HG03196 (cell line): ENCODE measurements around the gene CAP1.
A peak's percentile ranks its signal among the peaks of the same experiment; 100 is the strongest.

Experiments used
- ATAC-seq: cut with Tn5 transposase; IDR thresholded peaks from one replicate; pipeline ENCODE4 v1.9.1; 2021; ENCODE audit not compliant: unreplicated experiment

Gene CAP1

GRCh38 chr1:40094466-40095110, 54.1 kb downstream of the CAP1 start:
- ATAC-seq: no peak

DNA sequence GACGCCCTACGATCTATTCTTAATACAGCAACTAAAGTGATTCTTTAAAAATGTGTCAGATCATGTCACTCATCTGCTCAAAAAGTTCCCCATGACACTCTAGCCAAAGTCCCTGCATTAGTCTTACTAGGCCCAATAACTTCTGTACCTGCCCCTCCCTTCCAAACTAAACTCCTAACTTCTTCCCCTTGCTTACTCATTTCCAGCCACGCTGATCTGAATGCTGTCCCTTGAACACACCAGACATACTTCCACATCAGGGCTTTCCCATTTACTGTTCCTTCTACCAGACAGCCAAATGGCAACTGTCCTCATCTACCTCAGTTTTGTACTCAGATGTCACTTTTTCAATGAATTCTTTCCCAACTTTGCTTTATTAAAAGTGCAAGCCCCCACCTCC, 55.3 kb downstream of the CAP1 start:
- no peak for ATAC-seq

- ATAC-seq: no peak
Observed at GRCh38 chr1:40096646-40096976, 56.1 kb downstream of the CAP1 start.

DNA sequence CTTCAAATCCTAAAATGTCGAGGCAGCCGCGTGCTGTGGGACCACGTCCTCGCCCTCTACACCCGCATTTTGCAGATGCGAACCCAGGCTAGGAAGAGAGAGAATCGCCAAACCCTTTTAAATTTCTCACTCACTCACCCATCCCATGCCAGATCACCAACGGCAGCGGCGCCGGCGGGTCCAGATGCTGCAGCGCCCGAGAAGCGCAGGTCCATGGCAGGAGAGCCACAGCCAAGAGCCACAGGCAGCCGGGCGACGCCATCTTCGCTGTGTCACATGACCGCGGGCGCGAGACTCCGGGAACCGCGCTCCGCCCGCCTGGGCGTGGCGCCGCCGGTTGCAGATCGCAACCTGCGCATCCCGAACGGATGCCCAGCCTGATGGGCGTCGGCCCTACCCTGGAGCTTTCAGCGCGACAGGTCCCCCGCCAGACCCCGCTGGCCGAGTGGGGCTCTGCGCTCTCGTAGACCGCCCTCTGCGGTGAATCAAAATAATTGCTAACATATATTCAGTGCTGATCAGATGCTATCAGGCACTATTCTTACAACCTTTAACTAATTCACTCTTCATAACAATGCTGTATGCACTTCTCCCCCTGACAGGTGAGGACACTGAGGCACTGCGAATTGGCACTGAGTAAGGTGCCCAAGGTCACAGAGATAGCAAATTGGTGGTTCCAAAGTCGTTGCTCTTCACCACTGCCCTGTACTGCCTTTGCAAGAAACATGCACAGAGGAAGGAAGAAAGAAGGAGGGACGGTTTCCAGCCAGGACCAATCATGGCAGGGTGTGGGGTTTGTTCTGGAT, 56.7 kb downstream of the CAP1 start, which contains the start of gene PPT1:
Gene PPT1 (minus strand): TSS at position 276 of the 806 bp plus-strand sequence. CDS start 14 bp downstream, at position 262.
- ATAC-seq: peak; percentile 79

GRCh38 chr1:40102038-40102437, 61.5 kb downstream of the CAP1 start:
- no peak for ATAC-seq

DNA sequence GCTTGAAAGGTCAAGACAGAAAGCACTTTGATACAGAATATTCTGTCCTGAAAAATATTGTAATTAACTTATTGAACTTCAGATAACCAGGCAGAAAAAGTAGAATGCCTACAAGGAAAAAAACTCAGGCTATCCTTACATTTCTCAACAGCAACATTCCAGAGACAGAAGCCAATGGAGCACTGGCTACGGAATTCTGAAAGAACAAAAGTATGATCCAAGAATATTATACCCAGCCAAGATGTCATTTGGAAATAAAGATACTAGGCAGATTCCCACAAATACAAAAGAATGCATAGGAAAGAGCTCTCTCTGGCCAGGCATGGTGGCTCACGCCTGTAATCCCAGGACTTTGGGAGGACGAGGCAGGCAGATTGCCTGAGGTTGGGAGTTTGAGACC, 62.4 kb downstream of the CAP1 start:
- no peak for ATAC-seq

DNA sequence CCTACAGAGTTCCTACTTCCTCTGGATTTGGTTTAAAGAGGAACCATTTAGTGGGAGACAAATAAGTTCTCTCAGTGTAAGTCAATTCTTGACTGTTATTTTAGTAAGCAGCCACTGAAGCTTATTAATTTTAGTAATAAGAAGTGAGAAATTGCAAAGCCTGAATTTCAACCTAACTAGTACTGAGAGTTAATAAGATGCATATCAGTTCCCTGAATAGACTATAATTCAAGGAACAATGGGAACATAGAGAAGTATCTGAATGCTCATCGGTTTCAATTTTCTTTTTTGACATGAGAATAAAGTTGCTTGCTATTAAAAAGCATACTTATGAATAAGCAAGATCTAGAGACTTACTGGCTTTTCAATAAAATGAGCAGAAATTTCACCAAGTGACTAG, 64.5 kb downstream of the CAP1 start:
- no peak for ATAC-seq

- no peak for ATAC-seq
Observed at GRCh38 chr1:40107290-40107959, 66.9 kb downstream of the CAP1 start.

GRCh38 chr1:40110389-40110788, 69.9 kb downstream of the CAP1 start:
- no peak for ATAC-seq

GRCh38 chr1:40114400-40114799, 73.9 kb downstream of the CAP1 start:
- ATAC-seq: no peak

DNA sequence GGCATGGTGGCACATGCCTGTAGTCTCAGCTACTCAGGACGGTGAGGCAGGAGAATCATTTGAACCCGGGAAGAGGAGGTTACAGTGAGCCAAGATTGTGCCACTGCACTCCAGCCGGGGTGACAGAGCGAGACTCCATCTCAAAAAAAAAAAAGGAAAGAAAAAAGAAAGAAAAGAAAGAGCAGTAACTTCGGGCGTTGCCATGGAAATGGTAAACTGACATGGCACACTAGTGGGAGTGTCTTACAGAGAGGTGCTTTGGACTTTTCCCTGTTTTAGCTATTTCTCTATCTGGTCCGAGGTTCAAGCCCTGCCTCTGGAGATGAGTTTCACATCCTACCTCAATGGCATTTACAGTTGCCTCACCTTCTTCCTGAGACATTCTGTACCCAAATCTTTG, 79.6 kb downstream of the CAP1 start:
- no peak for ATAC-seq
